ENCODE measurements around the gene P2RX1.
"Not testable (repeated sequence)": the region's sequence is repeated elsewhere in the genome, so short reads cannot be mapped to it uniquely, and the experiment has no call there.

The P2RX1 gene

GRCh38 chr17:3885271-3885670 is 31.0 kb downstream of the P2RX1 start:
- DNase-seq = no peak

- no peak for DNase-seq
Observed at GRCh38 chr17:3884188-3884587, 32.1 kb downstream of the P2RX1 start.

DNA sequence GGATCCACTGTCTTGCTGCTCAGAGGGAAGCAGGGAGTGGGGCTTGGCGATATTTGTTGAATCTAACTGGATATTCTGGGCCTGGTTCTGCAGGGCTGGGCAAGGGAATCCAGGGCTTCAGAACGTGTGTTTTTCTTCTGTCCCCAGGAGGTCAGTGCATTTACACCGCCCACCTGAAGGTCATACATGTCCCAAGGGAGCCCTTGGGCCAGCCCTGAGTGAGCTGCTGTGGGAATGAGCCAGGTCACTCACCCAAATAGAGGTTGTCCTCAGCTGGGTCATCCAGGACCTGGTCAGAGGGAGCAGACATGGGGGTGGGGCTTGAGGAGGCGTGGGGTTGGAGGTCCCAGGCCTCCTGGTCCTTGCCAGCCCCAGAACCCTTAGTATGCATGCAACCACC is 34.0 kb downstream of the P2RX1 start:
- DNase-seq = no peak

DNA sequence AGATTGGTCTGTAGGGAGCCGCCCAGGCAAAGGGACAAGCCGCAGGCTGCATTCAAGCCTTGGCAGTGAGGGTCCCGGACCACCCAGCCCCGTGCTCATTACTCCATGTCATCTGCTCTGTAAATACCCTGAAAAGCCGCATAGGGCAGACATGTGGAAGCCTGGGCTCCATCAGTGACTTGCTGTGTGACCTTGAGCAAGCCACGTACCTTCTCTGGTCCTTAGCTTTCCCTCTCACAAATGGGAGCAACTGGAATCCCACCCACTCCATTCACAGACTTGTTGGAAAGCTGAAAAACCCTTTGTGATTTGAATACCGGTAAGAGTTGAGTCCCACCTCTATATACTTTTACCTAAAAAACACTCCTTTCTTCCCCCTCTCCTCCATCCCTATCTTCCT is 35.3 kb downstream of the P2RX1 start:
- DNase-seq = no peak

- no peak for DNase-seq
Observed at GRCh38 chr17:3879591-3880417, 36.5 kb downstream of the P2RX1 start.

DNA sequence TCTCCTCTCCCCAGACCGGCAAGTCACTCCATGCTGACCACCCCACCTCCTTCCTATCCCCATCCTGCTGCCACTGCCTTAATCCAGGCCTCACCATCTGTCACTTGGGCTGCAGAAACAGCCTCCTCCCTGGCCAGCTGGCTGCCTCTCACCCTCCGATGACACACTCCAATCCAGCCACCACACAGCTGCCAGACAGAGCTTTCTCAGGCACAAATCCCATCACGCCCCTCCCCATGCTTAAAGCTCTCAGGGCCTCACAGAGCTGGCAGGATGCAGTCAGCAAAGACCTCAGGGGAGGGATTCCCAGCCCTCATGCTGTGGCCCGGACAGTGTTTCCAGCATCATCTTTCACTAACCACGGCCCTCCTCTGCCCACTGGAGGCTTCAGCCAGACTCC is 37.1 kb downstream of the P2RX1 start:
- DNase-seq = no peak

DNA sequence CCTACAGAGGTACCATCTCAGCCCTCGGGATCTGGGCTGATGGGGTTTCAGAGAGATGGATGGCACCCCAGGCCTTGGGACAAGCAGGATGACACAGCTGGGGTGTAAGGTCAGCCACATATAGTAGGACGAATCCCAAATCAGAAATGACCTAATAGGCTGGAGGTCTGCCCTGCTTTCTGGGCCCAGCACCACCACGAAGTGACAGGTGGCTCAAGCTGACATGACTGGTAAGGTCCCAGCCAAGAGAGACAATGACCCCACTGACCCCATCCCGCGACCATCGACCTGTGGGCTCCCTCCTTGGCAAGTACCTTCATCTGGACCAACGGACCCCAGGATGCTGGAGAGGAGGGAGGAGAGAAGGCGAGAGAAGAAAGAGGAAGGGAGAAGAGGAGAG is 39.0 kb downstream of the P2RX1 start:
- DNase-seq = no peak

- DNase-seq = no peak
Observed at GRCh38 chr17:3875317-3875716, 40.9 kb downstream of the P2RX1 start.

GRCh38 chr17:3873862-3874261 is 42.4 kb downstream of the P2RX1 start:
- DNase-seq = no peak

DNA sequence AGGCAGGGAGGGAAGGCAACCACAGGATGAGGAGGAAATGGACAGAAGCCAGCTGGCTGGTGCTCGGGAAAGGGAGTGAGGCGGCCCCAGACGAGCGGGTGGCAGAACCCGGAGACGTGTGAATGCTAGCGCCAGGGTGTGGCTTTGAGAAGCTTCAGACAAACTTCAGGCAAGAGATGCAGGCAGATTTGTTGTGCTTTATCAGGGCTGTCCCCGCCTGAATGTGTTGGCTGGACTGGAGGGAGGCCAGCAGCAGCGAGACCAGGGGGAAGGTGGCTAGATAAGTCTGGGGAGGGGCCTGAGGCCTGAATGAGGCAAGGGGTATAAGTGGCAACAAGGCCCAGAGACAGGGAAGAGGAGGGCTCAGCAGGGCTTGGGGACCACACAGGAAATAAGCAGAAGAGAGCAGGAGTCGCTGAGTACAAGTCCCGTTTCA is 45.4 kb downstream of the P2RX1 start:
- no peak for DNase-seq

DNA sequence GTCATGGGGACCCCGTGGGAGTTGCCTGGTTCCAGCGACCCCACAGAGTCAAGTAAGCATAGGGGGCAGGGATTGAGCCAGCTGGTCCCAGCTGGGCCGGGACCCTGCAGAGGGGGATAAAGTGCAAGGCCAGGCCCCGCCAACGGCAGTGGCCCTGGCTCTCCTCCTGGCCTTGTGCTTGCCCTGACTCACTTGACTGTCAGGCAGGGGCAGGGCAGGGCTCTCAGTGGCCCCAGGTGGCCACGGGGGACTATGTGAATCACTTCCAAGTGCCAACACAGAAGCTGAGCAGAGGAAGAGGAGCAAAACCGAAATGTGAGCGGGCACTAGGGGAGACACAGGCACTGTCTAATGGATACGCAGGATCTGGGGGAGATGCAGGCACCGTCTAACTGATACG is 48.7 kb downstream of the P2RX1 start:
- no peak for DNase-seq

DNA sequence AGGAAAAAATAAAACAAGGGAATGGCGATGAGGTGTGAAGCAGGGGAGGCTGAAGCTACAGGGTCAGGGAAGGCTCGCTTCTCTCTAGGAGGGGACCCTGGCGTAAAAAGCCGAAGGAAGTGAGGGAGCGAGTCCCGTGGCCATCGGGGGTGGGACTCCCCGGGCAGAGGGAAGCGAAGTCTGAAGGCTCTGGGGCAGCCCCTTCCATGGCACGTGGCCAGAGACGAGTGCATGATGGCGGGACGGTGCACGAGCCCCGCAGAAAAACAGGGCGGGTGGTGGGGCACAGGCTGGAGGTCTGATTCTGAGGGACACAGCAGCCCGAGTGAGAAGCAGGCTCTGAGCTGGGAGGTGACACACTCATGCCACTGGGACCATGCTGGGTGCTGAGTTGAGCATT is 49.2 kb downstream of the P2RX1 start:
- no peak for DNase-seq

- DNase-seq = no peak
Observed at GRCh38 chr17:3866276-3866675, 50.0 kb downstream of the P2RX1 start.

DNA sequence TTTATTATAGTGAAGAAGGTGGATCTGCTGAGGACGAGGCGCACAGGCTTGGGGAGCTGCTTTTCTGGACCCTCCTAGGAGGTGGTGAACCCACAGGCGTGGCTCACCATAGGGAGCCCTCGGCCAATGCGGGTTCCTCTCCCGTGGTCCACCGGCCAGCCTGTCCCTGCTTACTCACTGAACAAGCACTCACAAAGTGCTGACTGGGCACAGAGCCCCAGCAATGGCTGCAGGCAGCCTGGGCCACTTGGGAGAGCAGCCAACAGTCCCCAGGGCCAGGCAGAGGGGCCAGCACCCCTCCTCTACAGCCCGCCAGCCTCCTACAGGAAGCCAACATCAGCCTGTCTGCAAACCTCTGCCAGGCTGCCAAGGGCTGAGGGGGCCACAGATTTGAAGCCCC is 51.1 kb downstream of the P2RX1 start:
- no peak for DNase-seq

DNA sequence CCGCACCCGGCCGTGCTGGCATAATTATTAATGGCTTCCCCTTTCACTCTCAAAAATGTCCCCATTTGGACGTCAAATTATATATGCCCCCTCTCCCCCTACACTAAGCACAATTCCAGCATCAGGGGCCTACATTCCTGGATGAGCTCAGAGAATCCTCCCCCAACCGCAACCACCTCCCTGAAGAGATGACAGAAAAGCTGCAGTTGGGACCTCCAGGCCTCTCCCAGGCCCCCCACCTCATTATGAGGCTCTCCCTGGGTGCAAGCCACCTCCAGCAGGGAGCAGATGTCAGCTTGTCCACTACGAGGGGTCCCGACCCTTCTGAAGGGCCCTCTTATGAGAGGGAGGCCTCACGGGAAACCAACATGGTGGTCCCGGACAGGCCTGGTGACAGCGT is 51.7 kb downstream of the P2RX1 start:
- no peak for DNase-seq

- no peak for DNase-seq
Observed at GRCh38 chr17:3861761-3862681, 54.2 kb downstream of the P2RX1 start.

- DNase-seq = no peak
Observed at GRCh38 chr17:3860939-3861700, 55.1 kb downstream of the P2RX1 start.

- no peak for DNase-seq
Observed at GRCh38 chr17:3859940-3860339, 56.3 kb downstream of the P2RX1 start.

- no peak for DNase-seq
Observed at GRCh38 chr17:3857261-3858105, 58.8 kb downstream of the P2RX1 start.

DNA sequence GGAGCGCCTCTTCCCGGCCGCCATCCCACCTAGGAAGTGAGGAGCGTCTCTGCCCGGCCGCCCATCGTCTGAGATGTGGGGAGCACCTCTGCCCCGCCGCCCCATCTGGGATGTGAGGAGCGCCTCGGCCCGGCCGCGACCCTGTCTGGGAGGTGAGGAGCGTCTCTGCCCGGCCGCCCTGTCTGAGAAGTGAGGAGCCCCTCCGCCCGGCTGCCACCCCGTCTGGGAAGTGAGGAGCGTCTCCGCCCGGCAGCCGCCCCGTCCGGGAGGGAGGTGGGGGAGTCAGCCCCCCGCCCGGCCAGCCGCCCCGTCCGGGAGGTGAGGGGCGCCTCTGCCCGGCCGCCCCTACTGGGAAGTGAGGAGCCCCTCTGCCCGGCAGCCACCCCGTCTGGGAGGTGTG is 62.1 kb downstream of the P2RX1 start:
- not testable (repeated sequence) for DNase-seq

GRCh38 chr17:3852561-3852960 is 63.7 kb downstream of the P2RX1 start:
- no peak for DNase-seq

- DNase-seq = no peak
Observed at GRCh38 chr17:3851461-3852100, 64.7 kb downstream of the P2RX1 start.
